SK-N-SH (cell line): Measurements from ENCODE around the gene GANC.

Source experiments
- POLR2AphosphoS5 ChIP-seq: IDR thresholded peaks from 2 replicates; pipeline ENCODE4 v1.6.1; 2012; ENCODE audit warnings: low read depth, low read length
- RAD21 ChIP-seq: IDR thresholded peaks from 2 replicates; pipeline ENCODE4 v1.6.1; 2012; ENCODE audit warnings: mild to moderate bottlenecking, low read length
- TCF12 ChIP-seq: IDR thresholded peaks from 2 replicates; pipeline ENCODE4 v1.4.0; 2012
- TF ChIP-seq, protein P1 (sequence below): IDR thresholded peaks from 2 replicates; pipeline ENCODE4 v1.4.0; 2012; ENCODE audit warnings: low read depth, borderline replicate concordance
- TF ChIP-seq, protein P2 (sequence below): IDR thresholded peaks from 2 replicates; pipeline ENCODE4 v1.4.0; 2012; ENCODE audit warnings: low read depth
- TF ChIP-seq, protein P3 (sequence below): fragments of 200-600 bp; sonication (generic); IDR thresholded peaks from 2 replicates; pipeline ENCODE4 v1.6.1; 2017; ENCODE audit warnings: antibody characterized with exemption, mild to moderate bottlenecking, moderate library complexity

DNA sequence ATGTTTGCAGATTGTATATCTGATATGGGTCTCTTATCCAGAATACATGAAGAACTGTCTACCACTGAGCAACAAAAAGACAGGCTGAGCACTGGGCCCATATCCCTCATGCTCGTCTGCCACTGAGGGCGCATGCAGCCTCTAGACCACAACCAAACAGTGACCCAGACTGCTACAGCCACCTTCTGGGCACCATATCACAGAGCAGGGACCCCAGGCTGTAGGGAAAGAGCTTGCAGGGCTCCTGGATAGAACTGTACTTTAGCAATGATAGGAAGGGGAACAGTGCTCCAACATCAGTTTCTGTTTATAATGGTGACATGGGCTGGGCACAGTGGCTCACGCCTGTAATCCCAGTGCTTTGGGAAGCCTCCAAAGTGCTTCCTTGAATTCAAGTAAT, 40.5 kb downstream of the GANC start:
- TF ChIP-seq, protein P1, sequence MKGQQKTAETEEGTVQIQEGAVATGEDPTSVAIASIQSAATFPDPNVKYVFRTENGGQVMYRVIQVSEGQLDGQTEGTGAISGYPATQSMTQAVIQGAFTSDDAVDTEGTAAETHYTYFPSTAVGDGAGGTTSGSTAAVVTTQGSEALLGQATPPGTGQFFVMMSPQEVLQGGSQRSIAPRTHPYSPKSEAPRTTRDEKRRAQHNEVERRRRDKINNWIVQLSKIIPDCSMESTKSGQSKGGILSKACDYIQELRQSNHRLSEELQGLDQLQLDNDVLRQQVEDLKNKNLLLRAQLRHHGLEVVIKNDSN, result no peak
- TF ChIP-seq, protein P2, sequence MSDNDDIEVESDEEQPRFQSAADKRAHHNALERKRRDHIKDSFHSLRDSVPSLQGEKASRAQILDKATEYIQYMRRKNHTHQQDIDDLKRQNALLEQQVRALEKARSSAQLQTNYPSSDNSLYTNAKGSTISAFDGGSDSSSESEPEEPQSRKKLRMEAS, result no peak
- TF ChIP-seq, protein P3, sequence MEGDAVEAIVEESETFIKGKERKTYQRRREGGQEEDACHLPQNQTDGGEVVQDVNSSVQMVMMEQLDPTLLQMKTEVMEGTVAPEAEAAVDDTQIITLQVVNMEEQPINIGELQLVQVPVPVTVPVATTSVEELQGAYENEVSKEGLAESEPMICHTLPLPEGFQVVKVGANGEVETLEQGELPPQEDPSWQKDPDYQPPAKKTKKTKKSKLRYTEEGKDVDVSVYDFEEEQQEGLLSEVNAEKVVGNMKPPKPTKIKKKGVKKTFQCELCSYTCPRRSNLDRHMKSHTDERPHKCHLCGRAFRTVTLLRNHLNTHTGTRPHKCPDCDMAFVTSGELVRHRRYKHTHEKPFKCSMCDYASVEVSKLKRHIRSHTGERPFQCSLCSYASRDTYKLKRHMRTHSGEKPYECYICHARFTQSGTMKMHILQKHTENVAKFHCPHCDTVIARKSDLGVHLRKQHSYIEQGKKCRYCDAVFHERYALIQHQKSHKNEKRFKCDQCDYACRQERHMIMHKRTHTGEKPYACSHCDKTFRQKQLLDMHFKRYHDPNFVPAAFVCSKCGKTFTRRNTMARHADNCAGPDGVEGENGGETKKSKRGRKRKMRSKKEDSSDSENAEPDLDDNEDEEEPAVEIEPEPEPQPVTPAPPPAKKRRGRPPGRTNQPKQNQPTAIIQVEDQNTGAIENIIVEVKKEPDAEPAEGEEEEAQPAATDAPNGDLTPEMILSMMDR, result no peak
- TF ChIP-seq RAD21, result no peak
- no peak for TF ChIP-seq POLR2AphosphoS5
- TF ChIP-seq TCF12, result no peak
